A673 (cell line): ENCODE results near the gene NMT1. TPM values are rescaled to one million over a fixed set of nuclear protein-coding genes. Genes with fewer than 3 reads are reported as not detected.

ENCODE experiments used
- BruUV-seq: library from RNA; stranded (reverse); fragments of 400-500 nt; replicated peaks from 2 replicates; lab custom pipeline; 2021; lab: Mats Ljungman, UMichigan
- CTCF ChIA-PET: fragments of 300-600 bp; sonication (Branson Sonifier 250); formaldehyde crosslinking; loops from one replicate; lab custom pipeline; 2022; ENCODE audit warnings: antibody characterized with exemption; lab: Charles Lee
- POLR2A ChIA-PET: fragments of 300-600 bp; sonication (Branson Sonifier 250); formaldehyde crosslinking; loops from one replicate; lab custom pipeline; 2022; ENCODE audit warnings: antibody characterized with exemption; ENCODE audit not compliant: low non-redundant PET; lab: Charles Lee
- DNase-seq: peaks from one replicate; pipeline ENCODE4 v3.0.0-alpha.2; 2015; ENCODE audit warnings: low spot score
- H3K27ac ChIP-seq: fragments of 200-600 bp; sonication (generic); 2 replicates; pipeline ENCODE4 v1.5.1; 2016; ENCODE audit warnings: mixed run types, low read depth, mild to moderate bottlenecking, mixed read lengths, antibody characterized with exemption, low read length; ENCODE audit not compliant: poor library complexity, severe bottlenecking
- H3K27me3 ChIP-seq: fragments of 200-600 bp; sonication (generic); replicated peaks from 2 replicates; pipeline ENCODE4 v1.6.1; 2017; ENCODE audit warnings: mixed run types, low read depth, mild to moderate bottlenecking, mixed read lengths, antibody characterized with exemption, low read length; ENCODE audit not compliant: insufficient read depth, poor library complexity
- H3K36me3 ChIP-seq: fragments of 200-600 bp; sonication (generic); 2 replicates; pipeline ENCODE4 v1.6.1; 2016; ENCODE audit warnings: mixed run types, mild to moderate bottlenecking, mixed read lengths, antibody characterized with exemption, low read length; ENCODE audit not compliant: insufficient read depth, poor library complexity, severe bottlenecking
- H3K4me1 ChIP-seq: fragments of 200-600 bp; sonication (generic); 2 replicates; pipeline ENCODE4 v1.6.1; 2017; ENCODE audit warnings: mixed run types, mild to moderate bottlenecking, mixed read lengths, antibody characterized with exemption, low read length; ENCODE audit not compliant: insufficient read depth, poor library complexity, severe bottlenecking
- H3K4me3 ChIP-seq: fragments of 200-600 bp; sonication (generic); 2 replicates; pipeline ENCODE4 v1.5.1; 2016; ENCODE audit warnings: low read depth, mixed run types, mild to moderate bottlenecking, mixed read lengths, low read length; ENCODE audit not compliant: poor library complexity, severe bottlenecking
- H3K9me3 ChIP-seq: fragments of 200-600 bp; sonication (generic); 2 replicates; pipeline ENCODE4 v1.6.1; 2016; ENCODE audit warnings: mixed run types, low read depth, mild to moderate bottlenecking, mixed read lengths, antibody characterized with exemption, low read length; ENCODE audit not compliant: poor library complexity, severe bottlenecking
- CTCF ChIP-seq: fragments of 300-800, 200-600 bp; sonication (generic); conservative IDR thresholded peaks from 2 replicates; pipeline ENCODE4 v1.5.1; 2017; ENCODE audit warnings: low read depth, mild to moderate bottlenecking, antibody characterized with exemption, low read length, moderate library complexity, mixed read lengths
- EZH2 ChIP-seq: fragments of 200-600 bp; sonication (generic); IDR thresholded peaks from 2 replicates; pipeline ENCODE4 v1.6.1; 2017; ENCODE audit warnings: borderline replicate concordance, low read depth, mild to moderate bottlenecking, mixed read lengths, antibody characterized with exemption, low read length; ENCODE audit not compliant: poor library complexity, severe bottlenecking
- intact Hi-C: fragments of 100-400 bp; cut with micrococcal nuclease; formaldehyde crosslinking; loops from one replicate; pipeline ENCODE4 v1.10.0; 2022; ENCODE audit not compliant: unreplicated experiment
- total RNA-seq: library from RNA; stranded (reverse); gene quantifications from 2 replicates; pipeline ENCODE4 v1.2.3, GENCODE V29; 2021

The NMT1 gene
- total RNA-seq, 1 experiment from 2014 or later, result 108 TPM

- H3K36me3 ChIP-seq, result no peaks in the 10 kb centered on the region
- ChIA-PET CTCF (interaction anchor here (0.5 to 3.3 kb wide), 9 partner anchors 9 to 927 kb away, joined by 3 to 16 read pairs (median 5); partner anchors contain the start of genes ACBD4 and HEXIM2), POLR2A (interaction anchor here (0.6 to 1.1 kb wide), 4 partner anchors 12 to 621 kb away, joined by 3 to 8 read pairs (median 6); partner anchors contain the start of gene HEXIM2)
- peak overlapping the region; percentile 81 for H3K27ac ChIP-seq
- H3K27me3 ChIP-seq, result no peaks in the 10 kb centered on the region
- peak; percentile 73 for DNase-seq
- H3K4me1 ChIP-seq, result peaks cover 12% of the 10 kb centered on the region
- no peaks in the 10 kb centered on the region for H3K9me3 ChIP-seq
- intact Hi-C loops, result no loop called here
- BruUV-seq, result no TSS peak
- H3K4me3 ChIP-seq, result peak overlapping the region; percentile 81
- TF ChIP-seq CTCF, result peak; percentile 71
- no peak for TF ChIP-seq EZH2
Observed at GRCh38 chr17:45149037-45149668, 88.0 kb downstream of the NMT1 start.

- no peak for TF ChIP-seq CTCF
- DNase-seq, result no peak
- Histone ChIP-seq H3K27me3 (no peaks in the 10 kb centered on the region), H3K36me3 (no peaks in the 10 kb centered on the region), H3K9me3 (no peaks in the 10 kb centered on the region), H3K27ac (peak overlapping the region; percentile 81), H3K4me3 (peak overlapping the region; percentile 81), H3K4me1 (peaks cover 6% of the 10 kb centered on the region)
- ChIA-PET CTCF (interaction anchor here (0.6 to 3.3 kb wide), 6 partner anchors 11 to 928 kb away, joined by 3 to 16 read pairs (median 5); partner anchors contain the start of genes ACBD4 and HEXIM2), POLR2A (no interaction called here)
- BruUV-seq, result no TSS peak
- intact Hi-C loops, result no loop called here
Observed at GRCh38 chr17:45149669-45150664, 88.8 kb downstream of the NMT1 start.

- Histone ChIP-seq H3K4me1 (peaks cover 6% of the 10 kb centered on the region), H3K27ac (peak overlapping the region; percentile 49), H3K36me3 (no peaks in the 10 kb centered on the region), H3K9me3 (no peaks in the 10 kb centered on the region), H3K4me3 (peak overlapping the region; percentile 81), H3K27me3 (no peaks in the 10 kb centered on the region)
- no TSS peak for BruUV-seq
- POLR2A ChIA-PET, result interaction anchor here (0.7 to 1.6 kb wide), 2 partner anchors 10 to 88 kb away, joined by 3 to 4 read pairs; partner anchors contain the start of gene HEXIM2
- CTCF ChIA-PET, result interaction anchor here (0.5 to 2.1 kb wide), 6 partner anchors 10 to 202 kb away, joined by 3 to 19 read pairs (median 6); partner anchors contain the start of genes ACBD4 and HEXIM2
- TF ChIP-seq EZH2 (no peak), CTCF (no peak)
- intact Hi-C loops, result no loop called here
- DNase-seq, result no peak
Observed at GRCh38 chr17:45150911-45151809, 90.0 kb downstream of the NMT1 start.
